Fibroblast of mammary gland (primary cell): ENCODE results near the gene TRMT2A.

Experiments
- DNase-seq: peaks from one replicate; pipeline ENCODE4 v3.0.0-alpha.2; 2010; ENCODE audit warnings: low read depth
- H3K4me3 ChIP-seq: 2 replicates; pipeline ENCODE4 v1.5.1; 2011; ENCODE audit warnings: low read depth, mild to moderate bottlenecking, low read length, moderate library complexity; ENCODE audit not compliant: control insufficient read depth
- CTCF ChIP-seq: conservative IDR thresholded peaks from 2 replicates; pipeline ENCODE4 v1.5.1; 2011; ENCODE audit warnings: low read depth, low read length, inconsistent platforms; ENCODE audit not compliant: control insufficient read depth, insufficient read depth

Gene TRMT2A

GRCh38 chr22:20154602-20155187, 37.7 kb upstream of the TRMT2A start:
- DNase-seq = no peak
- no peak for TF ChIP-seq CTCF
- peak overlapping the region; percentile 47 for H3K4me3 ChIP-seq

GRCh38 chr22:20153945-20154344, 36.9 kb upstream of the TRMT2A start:
- no peak for DNase-seq
- no peak overlapping the region for H3K4me3 ChIP-seq
- no peak for TF ChIP-seq CTCF

- no peak overlapping the region for H3K4me3 ChIP-seq
- DNase-seq = no peak
- TF ChIP-seq CTCF = no peak
Observed at GRCh38 chr22:20152464-20152890, 35.5 kb upstream of the TRMT2A start.

- DNase-seq = no peak
- no peak overlapping the region for H3K4me3 ChIP-seq
Observed at GRCh38 chr22:20151276-20151588, 34.2 kb upstream of the TRMT2A start.

GRCh38 chr22:20150381-20151275, 33.6 kb upstream of the TRMT2A start, which contains the start of gene CCDC188:
Gene CCDC188, minus strand, starts transcription at chr22:20151055. Its CDS starts 69 bp downstream, at chr22:20150986.
- H3K4me3 ChIP-seq = no peak within 1 kb of the TSS
- no peak for TF ChIP-seq CTCF
- DNase-seq = no peak

More at GRCh38 chr22:20151276-20151588, 34.2 kb upstream of the TRMT2A start:
- no peak for TF ChIP-seq CTCF

GRCh38 chr22:20149257-20150250, 32.5 kb upstream of the TRMT2A start:
- no peak overlapping the region for H3K4me3 ChIP-seq
- no peak for TF ChIP-seq CTCF
- no peak for DNase-seq
